ENCODE data around the gene LIME1.

LIME1 gene

DNA sequence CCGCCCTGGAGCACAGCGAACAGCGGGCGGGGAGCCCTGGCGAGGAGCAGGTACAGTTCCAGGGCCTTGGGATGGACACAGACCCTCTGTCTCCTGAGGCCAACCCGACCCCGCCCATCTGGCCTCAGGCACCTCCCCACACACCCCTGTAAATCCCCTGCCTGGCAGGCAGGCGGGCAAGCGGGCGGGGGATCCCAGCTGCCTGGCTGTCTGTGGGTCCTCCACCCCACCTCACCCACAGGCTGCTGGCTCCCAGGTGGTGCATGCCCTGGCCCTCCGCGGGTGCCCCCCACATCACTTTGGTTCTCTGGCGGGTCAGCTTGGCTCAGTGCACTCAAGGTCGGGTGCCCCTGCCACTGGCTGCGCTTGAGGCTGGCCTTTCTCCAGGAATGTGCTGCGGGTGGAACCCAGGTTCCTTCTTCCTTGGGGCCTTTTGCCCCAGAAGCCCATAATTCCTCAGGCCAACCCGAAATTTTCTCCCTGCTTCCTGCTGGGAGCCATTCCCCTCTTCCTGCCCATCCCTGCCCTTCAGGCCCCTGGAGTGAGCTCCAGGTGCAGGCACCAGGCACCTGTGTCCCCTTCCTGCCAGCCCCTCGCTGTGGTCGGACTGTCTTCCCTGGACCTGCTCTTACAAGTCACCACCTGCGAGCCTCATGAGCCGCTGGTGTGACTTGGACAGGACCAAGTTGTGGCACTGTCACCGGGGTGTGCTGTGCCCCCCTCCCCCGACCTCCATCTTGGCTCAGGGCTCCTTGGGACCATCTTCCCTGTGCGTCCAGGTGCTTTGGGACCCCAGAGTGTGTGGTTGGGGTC lies 45.4 kb upstream of the LIME1 start:
- Histone ChIP-seq H3K9me2 (replicated peaks; ENCODE audit: control insufficient read depth, low read length) (no peaks in the 10 kb centered on the region), H3K4me3 (ENCODE audit: low read length) (no peak overlapping the region), H3K27me3 (ENCODE audit: control insufficient read depth, low read length) (no peaks in the 10 kb centered on the region), H3K27ac (ENCODE audit: low read depth, low read length) (no peak overlapping the region), H3K36me3 (ENCODE audit: control insufficient read depth, low read length) (peaks cover 12% of the 10 kb centered on the region), H3K79me2 (ENCODE audit: control insufficient read depth, low read length) (no peaks in the 10 kb centered on the region), H3K4me1 (ENCODE audit: control insufficient read depth, low read length) (no peaks in the 10 kb centered on the region), H3K9me3 (ENCODE audit: control insufficient read depth, insufficient read depth, low read length) (no peaks in the 10 kb centered on the region), H3F3A (ENCODE audit: control insufficient read depth, insufficient read depth) (no peaks in the 10 kb centered on the region), H3K4me2 (ENCODE audit: low read length) (no peak overlapping the region), H4K20me1 (ENCODE audit: control insufficient read depth, insufficient read depth, low read depth, low read length) (no peaks in the 10 kb centered on the region)
- no peak for TF ChIP-seq EZH2phosphoT487 (IDR thresholded peaks at IDR 0.05; ENCODE audit: borderline replicate concordance, low read length)
- TF ChIP-seq, protein P1, sequence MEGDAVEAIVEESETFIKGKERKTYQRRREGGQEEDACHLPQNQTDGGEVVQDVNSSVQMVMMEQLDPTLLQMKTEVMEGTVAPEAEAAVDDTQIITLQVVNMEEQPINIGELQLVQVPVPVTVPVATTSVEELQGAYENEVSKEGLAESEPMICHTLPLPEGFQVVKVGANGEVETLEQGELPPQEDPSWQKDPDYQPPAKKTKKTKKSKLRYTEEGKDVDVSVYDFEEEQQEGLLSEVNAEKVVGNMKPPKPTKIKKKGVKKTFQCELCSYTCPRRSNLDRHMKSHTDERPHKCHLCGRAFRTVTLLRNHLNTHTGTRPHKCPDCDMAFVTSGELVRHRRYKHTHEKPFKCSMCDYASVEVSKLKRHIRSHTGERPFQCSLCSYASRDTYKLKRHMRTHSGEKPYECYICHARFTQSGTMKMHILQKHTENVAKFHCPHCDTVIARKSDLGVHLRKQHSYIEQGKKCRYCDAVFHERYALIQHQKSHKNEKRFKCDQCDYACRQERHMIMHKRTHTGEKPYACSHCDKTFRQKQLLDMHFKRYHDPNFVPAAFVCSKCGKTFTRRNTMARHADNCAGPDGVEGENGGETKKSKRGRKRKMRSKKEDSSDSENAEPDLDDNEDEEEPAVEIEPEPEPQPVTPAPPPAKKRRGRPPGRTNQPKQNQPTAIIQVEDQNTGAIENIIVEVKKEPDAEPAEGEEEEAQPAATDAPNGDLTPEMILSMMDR (IDR thresholded peaks at IDR 0.05; ENCODE audit: low read depth, low read length, poor library complexity, severe bottlenecking) = no peak

DNA sequence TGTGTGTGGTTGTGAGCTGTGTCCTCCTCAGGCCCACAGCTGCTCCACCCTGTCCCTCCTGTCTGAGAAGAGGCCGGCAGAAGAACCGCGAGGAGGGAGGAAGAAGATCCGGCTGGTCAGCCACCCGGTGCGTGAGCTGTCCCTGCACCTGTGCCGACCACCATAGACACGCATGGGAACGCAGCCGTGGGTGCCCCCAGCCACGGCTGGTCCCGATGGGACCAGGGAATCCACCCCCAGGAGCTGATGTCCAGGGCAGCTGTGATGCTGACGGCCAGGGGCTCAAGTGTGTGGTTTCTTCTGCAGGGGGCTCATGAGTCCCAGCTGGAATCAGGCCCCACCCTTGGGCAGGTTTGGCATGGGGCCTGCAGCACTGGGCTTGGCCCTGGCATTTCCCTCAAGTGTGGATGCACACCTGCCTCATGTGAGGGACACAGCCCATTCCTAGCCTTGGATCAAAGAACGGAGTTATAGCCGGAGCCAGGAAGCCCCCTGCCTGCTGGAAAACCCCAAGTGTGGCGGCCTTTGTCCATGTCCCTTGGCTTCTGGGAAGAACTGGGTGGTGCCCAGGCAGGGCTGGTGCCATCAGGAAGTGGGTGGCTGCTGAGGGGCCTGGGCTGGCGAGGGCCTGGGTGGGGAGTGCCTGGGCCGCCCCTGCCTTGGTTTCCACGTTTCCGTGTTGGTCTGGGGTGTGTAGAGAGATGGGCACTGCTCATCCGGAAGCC lies 44.6 kb upstream of the LIME1 start:
- Histone ChIP-seq H3K79me2 (ENCODE audit: control insufficient read depth, low read length) (no peaks in the 10 kb centered on the region), H3K4me1 (ENCODE audit: control insufficient read depth, low read length) (no peaks in the 10 kb centered on the region), H3K27ac (ENCODE audit: low read depth, low read length) (no peak overlapping the region), H3K27me3 (ENCODE audit: control insufficient read depth, low read length) (no peaks in the 10 kb centered on the region), H4K20me1 (ENCODE audit: control insufficient read depth, insufficient read depth, low read depth, low read length) (no peaks in the 10 kb centered on the region), H3K9me3 (ENCODE audit: control insufficient read depth, insufficient read depth, low read length) (no peaks in the 10 kb centered on the region), H3K36me3 (ENCODE audit: control insufficient read depth, low read length) (peaks cover 12% of the 10 kb centered on the region), H3K9me2 (replicated peaks; ENCODE audit: control insufficient read depth, low read length) (no peaks in the 10 kb centered on the region), H3K4me3 (ENCODE audit: low read length) (no peak overlapping the region), H3K4me2 (ENCODE audit: low read length) (no peak overlapping the region), H3F3A (ENCODE audit: control insufficient read depth, insufficient read depth) (no peaks in the 10 kb centered on the region)
- TF ChIP-seq, protein P1 (IDR thresholded peaks at IDR 0.05; ENCODE audit: low read depth, low read length, poor library complexity, severe bottlenecking) = no peak
- no peak for TF ChIP-seq EZH2phosphoT487 (IDR thresholded peaks at IDR 0.05; ENCODE audit: borderline replicate concordance, low read length)

DNA sequence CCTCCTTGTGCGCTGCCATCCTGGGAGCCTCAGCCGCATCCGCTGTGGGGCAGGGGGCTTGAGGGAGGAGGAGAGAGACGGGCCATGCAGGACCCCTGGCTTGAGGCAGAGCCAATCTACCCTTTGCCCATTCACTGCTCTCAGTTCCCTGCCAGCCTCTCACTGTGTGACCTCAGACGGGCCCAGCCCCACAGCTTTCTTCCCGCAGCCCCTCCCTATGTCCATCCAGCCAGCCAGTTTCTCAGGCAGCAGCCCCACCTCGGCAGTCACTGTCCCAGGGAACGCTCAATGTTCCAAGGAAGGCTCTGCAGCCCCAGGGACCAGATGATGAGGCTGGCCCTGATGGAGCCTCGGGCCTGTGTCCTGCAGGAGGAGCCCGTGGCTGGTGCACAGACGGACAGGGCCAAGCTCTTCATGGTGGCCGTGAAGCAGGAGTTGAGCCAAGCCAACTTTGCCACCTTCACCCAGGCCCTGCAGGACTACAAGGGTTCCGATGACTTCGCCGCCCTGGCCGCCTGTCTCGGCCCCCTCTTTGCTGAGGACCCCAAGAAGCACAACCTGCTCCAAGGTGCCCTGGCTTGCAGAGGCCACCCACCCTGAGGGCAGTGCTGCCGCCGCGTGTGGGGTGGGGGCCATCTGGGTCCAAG lies 43.9 kb upstream of the LIME1 start:
- Histone ChIP-seq H3K27ac (ENCODE audit: low read depth, low read length) (no peak overlapping the region), H3K9me2 (replicated peaks; ENCODE audit: control insufficient read depth, low read length) (no peaks in the 10 kb centered on the region), H3K4me1 (ENCODE audit: control insufficient read depth, low read length) (no peaks in the 10 kb centered on the region), H3K79me2 (ENCODE audit: control insufficient read depth, low read length) (no peaks in the 10 kb centered on the region), H3K4me2 (ENCODE audit: low read length) (no peak overlapping the region), H3F3A (ENCODE audit: control insufficient read depth, insufficient read depth) (no peaks in the 10 kb centered on the region), H3K36me3 (ENCODE audit: control insufficient read depth, low read length) (peaks cover 12% of the 10 kb centered on the region), H4K20me1 (ENCODE audit: control insufficient read depth, insufficient read depth, low read depth, low read length) (no peaks in the 10 kb centered on the region), H3K4me3 (ENCODE audit: low read length) (no peak overlapping the region), H3K9me3 (ENCODE audit: control insufficient read depth, insufficient read depth, low read length) (no peaks in the 10 kb centered on the region), H3K27me3 (ENCODE audit: control insufficient read depth, low read length) (no peaks in the 10 kb centered on the region)
- TF ChIP-seq, protein P1 (IDR thresholded peaks at IDR 0.05; ENCODE audit: low read depth, low read length, poor library complexity, severe bottlenecking) = no peak
- no peak for TF ChIP-seq EZH2phosphoT487 (IDR thresholded peaks at IDR 0.05; ENCODE audit: borderline replicate concordance, low read length)
